A673 (cell line): ENCODE data around the gene CRYGN. TPM values are rescaled to one million over a fixed set of nuclear protein-coding genes. Genes with fewer than 3 reads are reported as not detected.

Experiments used
- BruUV-seq: library from RNA; stranded (reverse); fragments of 400-500 nt; replicated peaks from 2 replicates; lab custom pipeline; 2021; lab: Mats Ljungman, UMichigan
- CTCF ChIA-PET: fragments of 300-600 bp; sonication (Branson Sonifier 250); formaldehyde crosslinking; loops from one replicate; lab custom pipeline; 2022; ENCODE audit warnings: antibody characterized with exemption; lab: Charles Lee
- POLR2A ChIA-PET: fragments of 300-600 bp; sonication (Branson Sonifier 250); formaldehyde crosslinking; loops from one replicate; lab custom pipeline; 2022; ENCODE audit warnings: antibody characterized with exemption; ENCODE audit not compliant: low non-redundant PET; lab: Charles Lee
- DNase-seq: peaks from one replicate; pipeline ENCODE4 v3.0.0-alpha.2; 2015; ENCODE audit warnings: low spot score
- H3K27ac ChIP-seq: fragments of 200-600 bp; sonication (generic); 2 replicates; pipeline ENCODE4 v1.5.1; 2016; ENCODE audit warnings: mixed run types, low read depth, mild to moderate bottlenecking, mixed read lengths, antibody characterized with exemption, low read length; ENCODE audit not compliant: poor library complexity, severe bottlenecking
- H3K27me3 ChIP-seq: fragments of 200-600 bp; sonication (generic); replicated peaks from 2 replicates; pipeline ENCODE4 v1.6.1; 2017; ENCODE audit warnings: mixed run types, low read depth, mild to moderate bottlenecking, mixed read lengths, antibody characterized with exemption, low read length; ENCODE audit not compliant: insufficient read depth, poor library complexity
- H3K36me3 ChIP-seq: fragments of 200-600 bp; sonication (generic); 2 replicates; pipeline ENCODE4 v1.6.1; 2016; ENCODE audit warnings: mixed run types, mild to moderate bottlenecking, mixed read lengths, antibody characterized with exemption, low read length; ENCODE audit not compliant: insufficient read depth, poor library complexity, severe bottlenecking
- H3K4me1 ChIP-seq: fragments of 200-600 bp; sonication (generic); 2 replicates; pipeline ENCODE4 v1.6.1; 2017; ENCODE audit warnings: mixed run types, mild to moderate bottlenecking, mixed read lengths, antibody characterized with exemption, low read length; ENCODE audit not compliant: insufficient read depth, poor library complexity, severe bottlenecking
- H3K4me3 ChIP-seq: fragments of 200-600 bp; sonication (generic); 2 replicates; pipeline ENCODE4 v1.5.1; 2016; ENCODE audit warnings: low read depth, mixed run types, mild to moderate bottlenecking, mixed read lengths, low read length; ENCODE audit not compliant: poor library complexity, severe bottlenecking
- H3K9me3 ChIP-seq: fragments of 200-600 bp; sonication (generic); 2 replicates; pipeline ENCODE4 v1.6.1; 2016; ENCODE audit warnings: mixed run types, low read depth, mild to moderate bottlenecking, mixed read lengths, antibody characterized with exemption, low read length; ENCODE audit not compliant: poor library complexity, severe bottlenecking
- CTCF ChIP-seq: fragments of 300-800, 200-600 bp; sonication (generic); conservative IDR thresholded peaks from 2 replicates; pipeline ENCODE4 v1.5.1; 2017; ENCODE audit warnings: low read depth, mild to moderate bottlenecking, antibody characterized with exemption, low read length, moderate library complexity, mixed read lengths
- EZH2 ChIP-seq: fragments of 200-600 bp; sonication (generic); IDR thresholded peaks from 2 replicates; pipeline ENCODE4 v1.6.1; 2017; ENCODE audit warnings: borderline replicate concordance, low read depth, mild to moderate bottlenecking, mixed read lengths, antibody characterized with exemption, low read length; ENCODE audit not compliant: poor library complexity, severe bottlenecking
- intact Hi-C: fragments of 100-400 bp; cut with micrococcal nuclease; formaldehyde crosslinking; loops from one replicate; pipeline ENCODE4 v1.10.0; 2022; ENCODE audit not compliant: unreplicated experiment
- total RNA-seq: library from RNA; stranded (reverse); gene quantifications from 2 replicates; pipeline ENCODE4 v1.2.3, GENCODE V29; 2021

CRYGN gene
- total RNA-seq, 1 experiment from 2014 or later: 0.13 TPM

GRCh38 chr7:151432658-151433521 is 7.1 kb downstream of the CRYGN start:
- no peak overlapping the region for H3K27ac ChIP-seq
- intact Hi-C loops: no loop called here
- POLR2A ChIA-PET: no interaction called here
- no peak for DNase-seq
- H3K9me3 ChIP-seq: no peaks in the 10 kb centered on the region
- CTCF ChIA-PET: no interaction called here
- H3K4me1 ChIP-seq: peaks cover 16% of the 10 kb centered on the region
- H3K4me3 ChIP-seq: no peak overlapping the region
- TF ChIP-seq EZH2 (no peak), CTCF (0 out of 2 replicates have a peak, but pooled peaks have one; percentile 19)
- BruUV-seq: no TSS peak
- no peaks in the 10 kb centered on the region for H3K36me3 ChIP-seq
- H3K27me3 ChIP-seq: no peaks in the 10 kb centered on the region

GRCh38 chr7:151431768-151432311 is 8.1 kb downstream of the CRYGN start:
- intact Hi-C loops: no loop called here
- no peaks in the 10 kb centered on the region for H3K36me3 ChIP-seq
- CTCF ChIA-PET: no interaction called here
- H3K4me1 ChIP-seq: peaks cover 23% of the 10 kb centered on the region
- TF ChIP-seq CTCF (no peak), EZH2 (no peak)
- H3K27me3 ChIP-seq: no peaks in the 10 kb centered on the region
- no peaks in the 10 kb centered on the region for H3K9me3 ChIP-seq
- DNase-seq: no peak
- H3K4me3 ChIP-seq: no peak overlapping the region
- POLR2A ChIA-PET: no interaction called here
- H3K27ac ChIP-seq: no peak overlapping the region
- no TSS peak for BruUV-seq

GRCh38 chr7:151431281-151431767 is 8.6 kb downstream of the CRYGN start:
- H3K27me3 ChIP-seq: no peaks in the 10 kb centered on the region
- POLR2A ChIA-PET: no interaction called here
- intact Hi-C loops: no loop called here
- DNase-seq: no peak
- CTCF ChIA-PET: no interaction called here
- peaks cover 27% of the 10 kb centered on the region for H3K4me1 ChIP-seq
- H3K9me3 ChIP-seq: no peaks in the 10 kb centered on the region
- H3K36me3 ChIP-seq: no peaks in the 10 kb centered on the region
- no TSS peak for BruUV-seq
- TF ChIP-seq EZH2 (no peak), CTCF (no peak)
- H3K4me3 ChIP-seq: no peak overlapping the region
- H3K27ac ChIP-seq: no peak overlapping the region
